HepG2 (cell line): Measurements from ENCODE around the gene STK11. TPM values are rescaled to one million over a fixed set of nuclear protein-coding genes. Genes with fewer than 3 reads are reported as not detected.

Experiments used
- ATF7-NPFF ChIP-seq: sonication (generic); formaldehyde crosslinking; IDR thresholded peaks from 2 replicates; pipeline ENCODE4 v1.8.1; 2023; ENCODE audit warnings: mild to moderate bottlenecking, low read depth, missing genetic modification reagents, moderate library complexity
- FOXA1 ChIP-seq, 2 experiments: fragments of 450-650 bp in 1 of 2; sonication (generic) in 1 of 2; formaldehyde crosslinking in 1 of 2; IDR thresholded peaks; 2 replicates each; pipeline versions ENCODE4 v1.4.0 to v1.6.1; 2016 to 2020; ENCODE audit warnings: missing genetic modification reagents in 1 of 2
- KDM3A ChIP-seq: IDR thresholded peaks from 2 replicates; pipeline ENCODE4 v1.6.1; 2018; ENCODE audit warnings: low read depth, missing compliant biosample characterization
- PHF21A ChIP-seq: sonication (generic); formaldehyde crosslinking; IDR thresholded peaks from 2 replicates; pipeline ENCODE4 v1.5.0; 2020; ENCODE audit warnings: mild to moderate bottlenecking, missing genetic modification reagents
- TEAD3 ChIP-seq: optimal IDR thresholded peaks from 2 replicates; pipeline ENCODE3; 2016; ENCODE audit warnings: borderline replicate concordance
- ZNF235 ChIP-seq: sonication (generic); formaldehyde crosslinking; IDR thresholded peaks from 2 replicates; pipeline ENCODE4 v1.8.1; 2023; ENCODE audit warnings: mild to moderate bottlenecking, missing genetic modification reagents, borderline replicate concordance
- polyA plus RNA-seq, 8 experiments: library from polyadenylated mRNA; depleted of rRNA in 3 of 8; stranded (reverse) in 7 of 8; unstranded in 1 of 8; fragments of >200 nt; fragmentation: Illumina TruSeq in 4 of 8; extraction: Trizol in 4 of 8; gene quantifications; 2 replicates each; pipeline versions ENCODE4 v1.2.1 to v1.2.3, GENCODE V29; 2011 to 2016; ENCODE audit warnings: low read depth in 4 of 8, missing spikeins in 1 of 8, mixed read lengths in 1 of 8; ENCODE audit not compliant: insufficient read depth in 1 of 8
- total RNA-seq, 5 experiments: library from RNA; depleted of rRNA; stranded (reverse); fragments of >200 nt; fragmentation: Illumina TruSeq; extraction: Trizol; gene quantifications; 2 replicates each; pipeline ENCODE4 v1.2.3, GENCODE V29; 2016; ENCODE audit warnings: low read depth in 1 of 5
- TF ChIP-seq, protein P1 (sequence below): sonication (generic); formaldehyde crosslinking; IDR thresholded peaks from 2 replicates; pipeline ENCODE4 v1.4.0; 2020; ENCODE audit warnings: missing genetic modification reagents, borderline replicate concordance
- TF ChIP-seq, protein P2 (sequence below): IDR thresholded peaks from 2 replicates; pipeline ENCODE4 v1.6.1; 2012; ENCODE audit warnings: low read length, improper control_type of control experiment
- TF ChIP-seq, protein P3 (sequence below): IDR thresholded peaks from 2 replicates; pipeline ENCODE4 v1.6.1; 2016; ENCODE audit warnings: missing genetic modification reagents, missing compliant biosample characterization
- TF ChIP-seq, protein P4 (sequence below): sonication (generic); formaldehyde crosslinking; IDR thresholded peaks from 2 replicates; pipeline ENCODE4 v1.9.0; 2021; ENCODE audit warnings: missing genetic modification reagents, borderline replicate concordance
- TF ChIP-seq, protein P5 (sequence below): sonication (generic); formaldehyde crosslinking; IDR thresholded peaks from 2 replicates; pipeline ENCODE4 v1.4.0; 2020; ENCODE audit warnings: missing genetic modification reagents

The STK11 gene
- total and polyA plus RNA-seq, 2 of the 13 experiments (the other 11 are each of a cell fraction or from before 2014, with no cell fraction given): 27.5 to 43.6 TPM

DNA sequence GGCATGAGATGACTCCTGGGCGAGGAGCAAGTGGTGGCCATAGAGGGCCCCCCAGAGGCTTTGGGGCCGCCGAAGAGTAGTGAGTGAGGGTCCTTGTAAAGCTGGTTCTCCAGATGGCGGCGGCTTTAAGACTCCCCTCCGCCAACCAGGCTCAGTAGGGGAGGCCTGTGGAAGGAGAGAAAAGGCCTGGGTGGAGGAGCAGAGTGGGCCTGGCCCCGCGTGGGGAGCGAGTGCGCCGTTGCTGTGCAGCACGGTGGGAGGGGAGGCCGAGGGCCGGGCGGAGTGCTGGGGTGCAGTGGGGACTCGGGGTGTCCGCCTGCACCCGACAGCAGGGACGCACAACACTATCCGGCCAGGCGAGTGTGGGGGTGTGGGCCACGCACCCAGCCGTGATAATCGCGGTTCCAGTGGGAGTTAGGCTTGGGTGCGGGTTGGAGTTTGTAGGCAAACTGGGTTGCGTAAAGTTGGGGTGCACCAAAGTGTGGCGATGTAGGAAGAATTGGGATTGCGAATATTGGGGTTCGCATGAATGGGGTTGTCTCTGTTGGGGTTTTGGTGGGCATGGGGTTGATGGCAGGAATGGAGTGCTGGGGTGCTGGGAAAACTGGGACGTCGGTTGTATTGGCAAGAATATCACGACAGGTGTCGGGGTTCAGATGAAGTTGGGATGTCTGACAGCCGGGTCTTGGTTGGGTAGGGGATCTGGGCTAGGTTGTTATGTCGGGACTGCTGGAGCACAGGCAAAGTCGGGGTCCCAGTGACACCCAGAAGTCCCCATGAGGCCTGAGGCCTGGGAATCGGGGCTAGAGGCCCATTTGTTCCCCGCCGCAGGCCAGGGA lies 62.9 kb downstream of the STK11 start (continued):
- TF ChIP-seq, protein P1, sequence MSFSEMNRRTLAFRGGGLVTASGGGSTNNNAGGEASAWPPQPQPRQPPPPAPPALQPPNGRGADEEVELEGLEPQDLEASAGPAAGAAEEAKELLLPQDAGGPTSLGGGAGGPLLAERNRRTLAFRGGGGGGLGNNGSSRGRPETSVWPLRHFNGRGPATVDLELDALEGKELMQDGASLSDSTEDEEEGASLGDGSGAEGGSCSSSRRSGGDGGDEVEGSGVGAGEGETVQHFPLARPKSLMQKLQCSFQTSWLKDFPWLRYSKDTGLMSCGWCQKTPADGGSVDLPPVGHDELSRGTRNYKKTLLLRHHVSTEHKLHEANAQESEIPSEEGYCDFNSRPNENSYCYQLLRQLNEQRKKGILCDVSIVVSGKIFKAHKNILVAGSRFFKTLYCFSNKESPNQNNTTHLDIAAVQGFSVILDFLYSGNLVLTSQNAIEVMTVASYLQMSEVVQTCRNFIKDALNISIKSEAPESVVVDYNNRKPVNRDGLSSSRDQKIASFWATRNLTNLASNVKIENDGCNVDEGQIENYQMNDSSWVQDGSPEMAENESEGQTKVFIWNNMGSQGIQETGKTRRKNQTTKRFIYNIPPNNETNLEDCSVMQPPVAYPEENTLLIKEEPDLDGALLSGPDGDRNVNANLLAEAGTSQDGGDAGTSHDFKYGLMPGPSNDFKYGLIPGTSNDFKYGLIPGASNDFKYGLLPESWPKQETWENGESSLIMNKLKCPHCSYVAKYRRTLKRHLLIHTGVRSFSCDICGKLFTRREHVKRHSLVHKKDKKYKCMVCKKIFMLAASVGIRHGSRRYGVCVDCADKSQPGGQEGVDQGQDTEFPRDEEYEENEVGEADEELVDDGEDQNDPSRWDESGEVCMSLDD (CRISPR knock-in tag): peak; percentile 31; the same call in 1 of the 2 replicates
- TF ChIP-seq, protein P2, sequence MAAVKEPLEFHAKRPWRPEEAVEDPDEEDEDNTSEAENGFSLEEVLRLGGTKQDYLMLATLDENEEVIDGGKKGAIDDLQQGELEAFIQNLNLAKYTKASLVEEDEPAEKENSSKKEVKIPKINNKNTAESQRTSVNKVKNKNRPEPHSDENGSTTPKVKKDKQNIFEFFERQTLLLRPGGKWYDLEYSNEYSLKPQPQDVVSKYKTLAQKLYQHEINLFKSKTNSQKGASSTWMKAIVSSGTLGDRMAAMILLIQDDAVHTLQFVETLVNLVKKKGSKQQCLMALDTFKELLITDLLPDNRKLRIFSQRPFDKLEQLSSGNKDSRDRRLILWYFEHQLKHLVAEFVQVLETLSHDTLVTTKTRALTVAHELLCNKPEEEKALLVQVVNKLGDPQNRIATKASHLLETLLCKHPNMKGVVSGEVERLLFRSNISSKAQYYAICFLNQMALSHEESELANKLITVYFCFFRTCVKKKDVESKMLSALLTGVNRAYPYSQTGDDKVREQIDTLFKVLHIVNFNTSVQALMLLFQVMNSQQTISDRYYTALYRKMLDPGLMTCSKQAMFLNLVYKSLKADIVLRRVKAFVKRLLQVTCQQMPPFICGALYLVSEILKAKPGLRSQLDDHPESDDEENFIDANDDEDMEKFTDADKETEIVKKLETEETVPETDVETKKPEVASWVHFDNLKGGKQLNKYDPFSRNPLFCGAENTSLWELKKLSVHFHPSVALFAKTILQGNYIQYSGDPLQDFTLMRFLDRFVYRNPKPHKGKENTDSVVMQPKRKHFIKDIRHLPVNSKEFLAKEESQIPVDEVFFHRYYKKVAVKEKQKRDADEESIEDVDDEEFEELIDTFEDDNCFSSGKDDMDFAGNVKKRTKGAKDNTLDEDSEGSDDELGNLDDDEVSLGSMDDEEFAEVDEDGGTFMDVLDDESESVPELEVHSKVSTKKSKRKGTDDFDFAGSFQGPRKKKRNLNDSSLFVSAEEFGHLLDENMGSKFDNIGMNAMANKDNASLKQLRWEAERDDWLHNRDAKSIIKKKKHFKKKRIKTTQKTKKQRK: no peak
- TF ChIP-seq ATF7-NPFF (no peak), FOXA1 (IDR thresholded peaks at IDR 0.05) (no peak), FOXA1 (CRISPR knock-in tag; IDR thresholded peaks at IDR 0.05) (no peak), ZNF235 (CRISPR knock-in tag) (no peak), TEAD3 (CRISPR knock-in tag) (peak; percentile 4), KDM3A (no peak), PHF21A (CRISPR knock-in tag) (no peak)
- TF ChIP-seq, protein P3, sequence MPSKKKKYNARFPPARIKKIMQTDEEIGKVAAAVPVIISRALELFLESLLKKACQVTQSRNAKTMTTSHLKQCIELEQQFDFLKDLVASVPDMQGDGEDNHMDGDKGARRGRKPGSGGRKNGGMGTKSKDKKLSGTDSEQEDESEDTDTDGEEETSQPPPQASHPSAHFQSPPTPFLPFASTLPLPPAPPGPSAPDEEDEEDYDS (CRISPR knock-in tag): no peak
- TF ChIP-seq, protein P4, sequence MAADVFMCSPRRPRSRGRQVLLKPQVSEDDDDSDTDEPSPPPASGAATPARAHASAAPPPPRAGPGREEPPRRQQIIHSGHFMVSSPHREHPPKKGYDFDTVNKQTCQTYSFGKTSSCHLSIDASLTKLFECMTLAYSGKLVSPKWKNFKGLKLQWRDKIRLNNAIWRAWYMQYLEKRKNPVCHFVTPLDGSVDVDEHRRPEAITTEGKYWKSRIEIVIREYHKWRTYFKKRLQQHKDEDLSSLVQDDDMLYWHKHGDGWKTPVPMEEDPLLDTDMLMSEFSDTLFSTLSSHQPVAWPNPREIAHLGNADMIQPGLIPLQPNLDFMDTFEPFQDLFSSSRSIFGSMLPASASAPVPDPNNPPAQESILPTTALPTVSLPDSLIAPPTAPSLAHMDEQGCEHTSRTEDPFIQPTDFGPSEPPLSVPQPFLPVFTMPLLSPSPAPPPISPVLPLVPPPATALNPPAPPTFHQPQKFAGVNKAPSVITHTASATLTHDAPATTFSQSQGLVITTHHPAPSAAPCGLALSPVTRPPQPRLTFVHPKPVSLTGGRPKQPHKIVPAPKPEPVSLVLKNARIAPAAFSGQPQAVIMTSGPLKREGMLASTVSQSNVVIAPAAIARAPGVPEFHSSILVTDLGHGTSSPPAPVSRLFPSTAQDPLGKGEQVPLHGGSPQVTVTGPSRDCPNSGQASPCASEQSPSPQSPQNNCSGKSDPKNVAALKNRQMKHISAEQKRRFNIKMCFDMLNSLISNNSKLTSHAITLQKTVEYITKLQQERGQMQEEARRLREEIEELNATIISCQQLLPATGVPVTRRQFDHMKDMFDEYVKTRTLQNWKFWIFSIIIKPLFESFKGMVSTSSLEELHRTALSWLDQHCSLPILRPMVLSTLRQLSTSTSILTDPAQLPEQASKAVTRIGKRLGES (CRISPR knock-in tag): no peak
- TF ChIP-seq, protein P5, sequence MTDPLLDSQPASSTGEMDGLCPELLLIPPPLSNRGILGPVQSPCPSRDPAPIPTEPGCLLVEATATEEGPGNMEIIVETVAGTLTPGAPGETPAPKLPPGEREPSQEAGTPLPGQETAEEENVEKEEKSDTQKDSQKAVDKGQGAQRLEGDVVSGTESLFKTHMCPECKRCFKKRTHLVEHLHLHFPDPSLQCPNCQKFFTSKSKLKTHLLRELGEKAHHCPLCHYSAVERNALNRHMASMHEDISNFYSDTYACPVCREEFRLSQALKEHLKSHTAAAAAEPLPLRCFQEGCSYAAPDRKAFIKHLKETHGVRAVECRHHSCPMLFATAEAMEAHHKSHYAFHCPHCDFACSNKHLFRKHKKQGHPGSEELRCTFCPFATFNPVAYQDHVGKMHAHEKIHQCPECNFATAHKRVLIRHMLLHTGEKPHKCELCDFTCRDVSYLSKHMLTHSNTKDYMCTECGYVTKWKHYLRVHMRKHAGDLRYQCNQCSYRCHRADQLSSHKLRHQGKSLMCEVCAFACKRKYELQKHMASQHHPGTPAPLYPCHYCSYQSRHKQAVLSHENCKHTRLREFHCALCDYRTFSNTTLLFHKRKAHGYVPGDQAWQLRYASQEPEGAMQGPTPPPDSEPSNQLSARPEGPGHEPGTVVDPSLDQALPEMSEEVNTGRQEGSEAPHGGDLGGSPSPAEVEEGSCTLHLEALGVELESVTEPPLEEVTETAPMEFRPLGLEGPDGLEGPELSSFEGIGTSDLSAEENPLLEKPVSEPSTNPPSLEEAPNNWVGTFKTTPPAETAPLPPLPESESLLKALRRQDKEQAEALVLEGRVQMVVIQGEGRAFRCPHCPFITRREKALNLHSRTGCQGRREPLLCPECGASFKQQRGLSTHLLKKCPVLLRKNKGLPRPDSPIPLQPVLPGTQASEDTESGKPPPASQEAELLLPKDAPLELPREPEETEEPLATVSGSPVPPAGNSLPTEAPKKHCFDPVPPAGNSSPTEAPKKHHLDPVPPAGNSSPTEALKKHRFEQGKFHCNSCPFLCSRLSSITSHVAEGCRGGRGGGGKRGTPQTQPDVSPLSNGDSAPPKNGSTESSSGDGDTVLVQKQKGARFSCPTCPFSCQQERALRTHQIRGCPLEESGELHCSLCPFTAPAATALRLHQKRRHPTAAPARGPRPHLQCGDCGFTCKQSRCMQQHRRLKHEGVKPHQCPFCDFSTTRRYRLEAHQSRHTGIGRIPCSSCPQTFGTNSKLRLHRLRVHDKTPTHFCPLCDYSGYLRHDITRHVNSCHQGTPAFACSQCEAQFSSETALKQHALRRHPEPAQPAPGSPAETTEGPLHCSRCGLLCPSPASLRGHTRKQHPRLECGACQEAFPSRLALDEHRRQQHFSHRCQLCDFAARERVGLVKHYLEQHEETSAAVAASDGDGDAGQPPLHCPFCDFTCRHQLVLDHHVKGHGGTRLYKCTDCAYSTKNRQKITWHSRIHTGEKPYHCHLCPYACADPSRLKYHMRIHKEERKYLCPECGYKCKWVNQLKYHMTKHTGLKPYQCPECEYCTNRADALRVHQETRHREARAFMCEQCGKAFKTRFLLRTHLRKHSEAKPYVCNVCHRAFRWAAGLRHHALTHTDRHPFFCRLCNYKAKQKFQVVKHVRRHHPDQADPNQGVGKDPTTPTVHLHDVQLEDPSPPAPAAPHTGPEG (CRISPR knock-in tag): peak; percentile 52; the same call in 1 of the 2 replicates
